Measurements from ENCODE around the gene TNIK. TPM values are rescaled to one million over a fixed set of nuclear protein-coding genes. Genes with fewer than 3 reads are reported as not detected.

The TNIK gene
- total and polyA plus RNA-seq, 2 of the 13 experiments (the other 11 are each of a cell fraction or from before 2014, with no cell fraction given): 0.15 to 0.22 TPM

DNA sequence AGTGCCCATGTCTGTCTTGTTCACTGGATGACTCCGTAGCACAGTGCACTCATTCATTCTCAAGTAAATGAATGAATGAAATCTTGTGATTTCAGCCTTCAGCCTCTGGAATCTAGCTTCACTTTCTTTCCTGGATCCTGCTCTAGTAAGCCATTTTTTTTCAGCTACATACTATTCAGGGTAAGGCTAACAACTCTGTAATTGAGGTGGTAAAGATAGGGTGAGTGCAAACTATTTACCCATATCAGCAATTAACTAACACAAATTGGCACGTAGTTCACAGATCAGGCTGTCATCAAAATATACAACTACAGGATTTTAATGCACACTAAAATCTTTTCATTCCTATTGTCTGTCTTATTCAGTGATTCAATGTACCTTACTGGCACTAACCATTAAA lies 238.6 kb downstream of the TNIK start:
- BruUV-seq (replicated peaks): no TSS peak
- 47% methylated on average over 2 of the region's 2 CpGs for WGBS (ENCODE audit: low lambda C conversion rate)
- ATAC-seq (no peak), DNase-seq (ENCODE audit: low spot score) (no peak), FAIRE-seq (no peak)
- ChIA-PET POLR2A (no interaction called here), CTCF (ENCODE audit: low intra/inter-chr PET ratio, low total read pairs) (no interaction called here)
- in situ Hi-C loops (cut with HindIII; ENCODE audit: extremely low pct_ligation_motif_present, low pct_unique_long_range_greater_than_20kb): no loop called here
- H3K36me3 ChIP-seq (replicated peaks in 1 of 2; ENCODE audit: control insufficient read depth in 1 of 2, insufficient read depth in 2 of 2, low read length in 2 of 2): no peaks in the 10 kb centered on the region
- H2AFZ ChIP-seq (ENCODE audit: low read length): no peak overlapping the region
- H3K9me3 ChIP-seq (ENCODE audit: low read length): 0 out of 2 replicates have a peak, but pooled peaks cover 7% of the 10 kb centered on the region
- H4K20me1 ChIP-seq (ENCODE audit: insufficient read depth, low read length): no peaks in the 10 kb centered on the region
- no peak overlapping the region for H3K4me2 ChIP-seq (ENCODE audit: low read depth, low read length)
- H3K27ac ChIP-seq (ENCODE audit: extremely low read length, insufficient read depth, low read length): no peak overlapping the region
- H3K4me1 ChIP-seq (ENCODE audit: insufficient read depth, low read length): peaks cover 6% of the 10 kb centered on the region; the same call in 1 of the 2 replicates
- H3K4me3 ChIP-seq (replicated peaks in 1 of 3; ENCODE audit: insufficient read depth in 1 of 3, low read depth in 2 of 3, low read length in 3 of 3): no peak overlapping the region
- no peak overlapping the region for H3K9ac ChIP-seq (ENCODE audit: insufficient read depth, low read depth, low read length)
- H3K27me3 ChIP-seq (ENCODE audit: control insufficient read depth in 1 of 2, insufficient read depth in 2 of 2, low read length in 2 of 2): no peaks in the 10 kb centered on the region
- H3K79me2 ChIP-seq (ENCODE audit: insufficient read depth, low read length): no peaks in the 10 kb centered on the region
- intact Hi-C loops (cut with micrococcal nuclease; ENCODE audit: unreplicated experiment): no loop called here
- TF ChIP-seq, protein P1, sequence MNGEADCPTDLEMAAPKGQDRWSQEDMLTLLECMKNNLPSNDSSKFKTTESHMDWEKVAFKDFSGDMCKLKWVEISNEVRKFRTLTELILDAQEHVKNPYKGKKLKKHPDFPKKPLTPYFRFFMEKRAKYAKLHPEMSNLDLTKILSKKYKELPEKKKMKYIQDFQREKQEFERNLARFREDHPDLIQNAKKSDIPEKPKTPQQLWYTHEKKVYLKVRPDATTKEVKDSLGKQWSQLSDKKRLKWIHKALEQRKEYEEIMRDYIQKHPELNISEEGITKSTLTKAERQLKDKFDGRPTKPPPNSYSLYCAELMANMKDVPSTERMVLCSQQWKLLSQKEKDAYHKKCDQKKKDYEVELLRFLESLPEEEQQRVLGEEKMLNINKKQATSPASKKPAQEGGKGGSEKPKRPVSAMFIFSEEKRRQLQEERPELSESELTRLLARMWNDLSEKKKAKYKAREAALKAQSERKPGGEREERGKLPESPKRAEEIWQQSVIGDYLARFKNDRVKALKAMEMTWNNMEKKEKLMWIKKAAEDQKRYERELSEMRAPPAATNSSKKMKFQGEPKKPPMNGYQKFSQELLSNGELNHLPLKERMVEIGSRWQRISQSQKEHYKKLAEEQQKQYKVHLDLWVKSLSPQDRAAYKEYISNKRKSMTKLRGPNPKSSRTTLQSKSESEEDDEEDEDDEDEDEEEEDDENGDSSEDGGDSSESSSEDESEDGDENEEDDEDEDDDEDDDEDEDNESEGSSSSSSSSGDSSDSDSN (CRISPR knock-in tag; IDR thresholded peaks at IDR 0.05): no peak
- TF ChIP-seq EED (CRISPR knock-in tag; IDR thresholded peaks at IDR 0.05) (no peak), ZNF354B (CRISPR knock-in tag; IDR thresholded peaks at IDR 0.05) (no peak), MIER3 (CRISPR knock-in tag; IDR thresholded peaks at IDR 0.05; ENCODE audit: borderline replicate concordance) (no peak), ZNF264 (CRISPR knock-in tag; IDR thresholded peaks at IDR 0.05) (no peak), RFX1 (IDR thresholded peaks at IDR 0.05) (no peak), ZNF441 (CRISPR knock-in tag; IDR thresholded peaks at IDR 0.05; ENCODE audit: borderline replicate concordance) (no peak), MYNN (CRISPR knock-in tag; IDR thresholded peaks at IDR 0.05; ENCODE audit: low read depth) (no peak), ZNF839 (CRISPR knock-in tag; IDR thresholded peaks at IDR 0.05; ENCODE audit: borderline replicate concordance) (no peak), U2AF2 (IDR thresholded peaks at IDR 0.05; ENCODE audit: low read depth, low read length) (no peak), KLF13 (CRISPR knock-in tag; IDR thresholded peaks at IDR 0.05) (no peak), ZNF773 (CRISPR knock-in tag; IDR thresholded peaks at IDR 0.05; ENCODE audit: borderline replicate concordance) (no peak), ZMYM2 (CRISPR knock-in tag; IDR thresholded peaks at IDR 0.05) (no peak), GTF2F1 (IDR thresholded peaks at IDR 0.05; ENCODE audit: low read length) (no peak)
- TF ChIP-seq, protein P2, sequence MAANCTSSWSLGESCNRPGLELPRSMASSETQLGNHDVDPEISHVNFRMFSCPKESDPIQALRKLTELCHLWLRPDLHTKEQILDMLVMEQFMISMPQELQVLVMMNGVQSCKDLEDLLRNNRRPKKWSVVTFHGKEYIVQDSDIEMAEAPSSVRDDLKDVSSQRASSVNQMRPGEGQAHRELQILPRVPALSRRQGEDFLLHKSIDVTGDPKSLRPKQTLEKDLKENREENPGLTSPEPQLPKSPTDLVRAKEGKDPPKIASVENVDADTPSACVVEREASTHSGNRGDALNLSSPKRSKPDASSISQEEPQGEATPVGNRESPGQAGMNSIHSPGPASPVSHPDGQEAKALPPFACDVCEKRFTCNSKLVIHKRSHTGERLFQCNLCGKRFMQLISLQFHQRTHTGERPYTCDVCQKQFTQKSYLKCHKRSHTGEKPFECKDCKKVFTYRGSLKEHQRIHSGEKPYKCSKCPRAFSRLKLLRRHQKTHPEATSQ (CRISPR knock-in tag; IDR thresholded peaks at IDR 0.05; ENCODE audit: borderline replicate concordance): no peak

All from HepG2 (cell line).